Measurements from ENCODE around the gene FBXO33.
"Not testable (repeated sequence)": the region's sequence is repeated elsewhere in the genome, so short reads cannot be mapped to it uniquely, and the experiment has no call there.

FBXO33 gene

GRCh38 chr14:39367387-39367751, 64.9 kb downstream of the FBXO33 start:
- Histone ChIP-seq H3K9ac (ENCODE audit: low read length) (no peak overlapping the region), H3K4me3 (ENCODE audit: low read depth in 1 of 2, low read length in 2 of 2) (no peak overlapping the region), H3K36me3 (ENCODE audit: insufficient read depth, low read length) (peaks cover 7% of the 10 kb centered on the region), H3K9me3 (ENCODE audit: low read length) (peaks cover 4% of the 10 kb centered on the region), H3K4me1 (ENCODE audit: insufficient read depth, low read length) (no peaks in the 10 kb centered on the region), H3K27ac (ENCODE audit: low read depth, low read length) (no peak overlapping the region), H3K27me3 (ENCODE audit: control insufficient read depth in 1 of 2, insufficient read depth in 2 of 2, low read length in 2 of 2) (no peaks in the 10 kb centered on the region)

- Histone ChIP-seq H3K4me3 (ENCODE audit: low read depth in 1 of 2, low read length in 2 of 2) (no peak overlapping the region), H3K36me3 (ENCODE audit: insufficient read depth, low read length) (peaks cover 7% of the 10 kb centered on the region), H3K9me3 (ENCODE audit: low read length) (peaks cover 4% of the 10 kb centered on the region), H3K4me1 (ENCODE audit: insufficient read depth, low read length) (no peaks in the 10 kb centered on the region), H3K9ac (ENCODE audit: low read length) (no peak overlapping the region), H3K27me3 (ENCODE audit: control insufficient read depth in 1 of 2, insufficient read depth in 2 of 2, low read length in 2 of 2) (no peaks in the 10 kb centered on the region), H3K27ac (ENCODE audit: low read depth, low read length) (no peak overlapping the region)
These were observed 65.5 kb downstream of the FBXO33 start for GRCh38 chr14:39366460-39367386.

DNA sequence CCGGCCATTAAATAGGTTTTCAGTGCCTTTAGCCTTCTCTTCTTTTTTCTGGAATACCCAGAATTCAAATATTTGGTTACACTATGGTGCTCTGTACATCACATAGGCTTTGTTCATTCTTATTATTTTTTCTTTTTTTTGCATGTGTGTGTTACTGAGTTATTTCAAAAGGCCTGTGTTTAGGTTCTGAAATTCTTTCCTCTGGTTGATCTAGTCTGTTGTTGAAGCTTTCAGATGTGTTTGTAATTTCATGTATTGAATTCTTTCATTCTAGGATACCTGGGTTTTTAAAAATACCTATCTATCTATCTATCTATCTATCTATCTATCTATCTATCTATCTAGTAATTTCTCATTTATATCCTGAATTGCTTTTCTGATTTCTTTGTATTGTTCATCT, 66.9 kb downstream of the FBXO33 start:
- Histone ChIP-seq H3K4me1 (ENCODE audit: insufficient read depth, low read length) (no peaks in the 10 kb centered on the region), H3K27ac (ENCODE audit: low read depth, low read length) (no peak overlapping the region), H3K27me3 (ENCODE audit: control insufficient read depth in 1 of 2, insufficient read depth in 2 of 2, low read length in 2 of 2) (no peaks in the 10 kb centered on the region), H3K36me3 (ENCODE audit: insufficient read depth, low read length) (peaks cover 2% of the 10 kb centered on the region), H3K9me3 (ENCODE audit: low read length) (peaks cover 4% of the 10 kb centered on the region), H3K4me3 (ENCODE audit: low read depth in 1 of 2, low read length in 2 of 2) (no peak overlapping the region), H3K9ac (ENCODE audit: low read length) (no peak overlapping the region)

DNA sequence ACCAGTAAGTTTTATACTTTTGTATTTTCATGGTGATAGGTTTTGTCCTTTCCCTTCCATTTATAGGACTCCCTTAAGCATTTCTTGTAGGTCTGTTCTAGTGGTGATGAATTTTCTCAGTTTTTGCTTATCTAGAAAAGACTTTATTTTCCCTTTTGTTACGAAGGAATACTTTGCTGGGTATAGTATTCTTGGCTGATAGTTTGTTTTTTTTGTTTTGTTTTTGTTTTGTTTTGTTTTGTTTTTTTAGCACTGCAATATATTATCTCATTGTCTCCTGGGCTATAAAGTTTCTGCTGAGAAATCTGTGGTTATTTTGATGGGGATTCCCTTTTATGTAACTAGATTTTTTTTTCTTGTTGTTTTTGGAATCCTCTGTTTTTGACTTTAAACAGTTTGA, 67.7 kb downstream of the FBXO33 start:
- Histone ChIP-seq H3K4me3 (ENCODE audit: low read depth in 1 of 2, low read length in 2 of 2) (no peak overlapping the region), H3K36me3 (ENCODE audit: insufficient read depth, low read length) (no peaks in the 10 kb centered on the region), H3K9me3 (ENCODE audit: low read length) (peaks cover 4% of the 10 kb centered on the region), H3K9ac (ENCODE audit: low read length) (no peak overlapping the region), H3K27me3 (ENCODE audit: control insufficient read depth in 1 of 2, insufficient read depth in 2 of 2, low read length in 2 of 2) (no peaks in the 10 kb centered on the region), H3K4me1 (ENCODE audit: insufficient read depth, low read length) (no peaks in the 10 kb centered on the region), H3K27ac (ENCODE audit: low read depth, low read length) (no peak overlapping the region)

DNA sequence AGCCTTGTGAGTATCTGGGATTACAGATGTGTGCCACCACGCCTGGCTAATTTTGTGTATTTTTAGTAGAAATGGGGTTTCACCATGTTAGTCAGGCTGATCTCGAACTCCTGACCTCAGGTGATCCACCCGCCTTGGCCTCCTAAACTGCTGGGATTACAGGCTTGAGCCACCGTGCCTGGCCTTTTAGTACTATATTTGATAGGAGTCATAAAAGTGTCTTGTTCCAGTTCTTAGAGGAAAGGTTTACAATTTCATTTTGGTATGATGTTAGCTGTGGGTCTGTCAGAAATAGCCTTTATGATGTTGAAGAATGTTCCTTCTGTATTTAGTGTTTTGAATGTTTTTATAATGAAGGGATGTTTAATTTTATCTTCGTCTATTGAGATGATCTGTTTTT, 70.7 kb downstream of the FBXO33 start:
- not testable (repeated sequence) for H3K27ac ChIP-seq (ENCODE audit: low read depth, low read length); H3K4me1 ChIP-seq (ENCODE audit: insufficient read depth, low read length); H3K4me3 ChIP-seq (ENCODE audit: low read depth in 1 of 2, low read length in 2 of 2); H3K9me3 ChIP-seq (ENCODE audit: low read length); H3K27me3 ChIP-seq (ENCODE audit: control insufficient read depth in 1 of 2, insufficient read depth in 2 of 2, low read length in 2 of 2); H3K9ac ChIP-seq (ENCODE audit: low read length); H3K36me3 ChIP-seq (ENCODE audit: insufficient read depth, low read length)

- Histone ChIP-seq H3K9ac (ENCODE audit: low read length) (no peak overlapping the region), H3K27me3 (ENCODE audit: control insufficient read depth in 1 of 2, insufficient read depth in 2 of 2, low read length in 2 of 2) (no peaks in the 10 kb centered on the region), H3K9me3 (ENCODE audit: low read length) (peaks cover 4% of the 10 kb centered on the region), H3K36me3 (ENCODE audit: insufficient read depth, low read length) (no peaks in the 10 kb centered on the region), H3K4me1 (ENCODE audit: insufficient read depth, low read length) (no peaks in the 10 kb centered on the region), H3K27ac (ENCODE audit: low read depth, low read length) (no peak overlapping the region), H3K4me3 (ENCODE audit: low read depth in 1 of 2, low read length in 2 of 2) (no peak overlapping the region)
These were observed 71.9 kb downstream of the FBXO33 start for GRCh38 chr14:39360316-39360715.

- H3K27me3 ChIP-seq (ENCODE audit: control insufficient read depth in 1 of 2, insufficient read depth in 2 of 2, low read length in 2 of 2); H3K9ac ChIP-seq (ENCODE audit: low read length); H3K4me1 ChIP-seq (ENCODE audit: insufficient read depth, low read length); H3K4me3 ChIP-seq (ENCODE audit: low read depth in 1 of 2, low read length in 2 of 2); H3K27ac ChIP-seq (ENCODE audit: low read depth, low read length); H3K36me3 ChIP-seq (ENCODE audit: insufficient read depth, low read length); H3K9me3 ChIP-seq (ENCODE audit: low read length): not testable (repeated sequence)
These were observed 73.2 kb downstream of the FBXO33 start for GRCh38 chr14:39359069-39359468.

DNA sequence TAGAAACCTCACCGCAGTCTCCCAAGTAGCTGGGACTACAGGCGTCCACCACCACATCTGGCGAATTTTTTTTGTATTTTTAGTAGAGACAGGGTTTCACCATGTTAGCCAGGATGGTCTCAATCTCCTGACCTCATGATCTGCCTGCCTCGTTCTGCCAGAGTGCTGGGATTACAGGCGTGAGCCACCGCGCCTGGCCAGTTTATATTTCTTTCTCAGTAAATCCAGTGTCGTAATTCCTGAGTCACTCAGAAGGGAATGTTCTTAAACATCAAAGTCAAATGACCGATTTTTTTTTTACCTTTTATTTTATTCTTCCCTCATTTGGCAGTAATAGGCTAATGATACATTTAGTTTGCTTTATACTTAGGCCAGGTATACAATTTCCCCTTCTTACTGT, 80.5 kb downstream of the FBXO33 start:
- Histone ChIP-seq H3K4me1 (ENCODE audit: insufficient read depth, low read length) (no peaks in the 10 kb centered on the region), H3K9me3 (ENCODE audit: low read length) (no peaks in the 10 kb centered on the region), H3K27ac (ENCODE audit: low read depth, low read length) (no peak overlapping the region), H3K36me3 (ENCODE audit: insufficient read depth, low read length) (peaks cover 8% of the 10 kb centered on the region), H3K27me3 (ENCODE audit: control insufficient read depth in 1 of 2, insufficient read depth in 2 of 2, low read length in 2 of 2) (no peaks in the 10 kb centered on the region), H3K4me3 (ENCODE audit: low read depth in 1 of 2, low read length in 2 of 2) (no peak overlapping the region), H3K9ac (ENCODE audit: low read length) (no peak overlapping the region)

DNA sequence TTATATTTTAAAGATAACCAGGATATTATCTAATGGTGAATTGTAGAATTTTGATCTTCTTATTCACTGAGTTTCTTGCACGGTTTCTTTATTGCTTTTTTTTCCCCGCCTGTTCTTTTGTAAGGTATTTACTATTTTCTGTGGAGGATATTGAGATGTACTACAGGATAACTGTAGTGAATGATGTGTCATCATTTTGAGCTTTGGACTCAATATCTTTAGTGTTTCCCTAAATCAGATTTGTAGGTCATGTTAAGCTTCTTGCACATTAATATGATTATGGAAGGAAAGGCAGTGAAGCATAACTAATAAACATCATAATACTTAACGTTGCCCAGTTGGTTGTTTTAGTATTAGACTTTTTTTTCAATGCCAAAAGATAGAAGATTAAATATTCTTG, 81.4 kb downstream of the FBXO33 start:
- H3K27me3 ChIP-seq (ENCODE audit: control insufficient read depth in 1 of 2, insufficient read depth in 2 of 2, low read length in 2 of 2): no peaks in the 10 kb centered on the region
- no peak overlapping the region for H3K9ac ChIP-seq (ENCODE audit: low read length)
- H3K36me3 ChIP-seq (ENCODE audit: insufficient read depth, low read length): peaks cover 8% of the 10 kb centered on the region
- H3K4me3 ChIP-seq (ENCODE audit: low read depth in 1 of 2, low read length in 2 of 2): no peak overlapping the region
- no peaks in the 10 kb centered on the region for H3K9me3 ChIP-seq (ENCODE audit: low read length)
- no peak overlapping the region for H3K27ac ChIP-seq (ENCODE audit: low read depth, low read length)
- no peaks in the 10 kb centered on the region for H3K4me1 ChIP-seq (ENCODE audit: insufficient read depth, low read length)

All from muscle layer of colon (tissue), 2 donors.